Measurements from ENCODE around the gene SH3GL1. TPM values are rescaled to one million over a fixed set of nuclear protein-coding genes. Genes with fewer than 3 reads are reported as not detected.

Gene SH3GL1
- total RNA-seq, 1 experiment from 2014 or later, result 97.7 TPM

DNA sequence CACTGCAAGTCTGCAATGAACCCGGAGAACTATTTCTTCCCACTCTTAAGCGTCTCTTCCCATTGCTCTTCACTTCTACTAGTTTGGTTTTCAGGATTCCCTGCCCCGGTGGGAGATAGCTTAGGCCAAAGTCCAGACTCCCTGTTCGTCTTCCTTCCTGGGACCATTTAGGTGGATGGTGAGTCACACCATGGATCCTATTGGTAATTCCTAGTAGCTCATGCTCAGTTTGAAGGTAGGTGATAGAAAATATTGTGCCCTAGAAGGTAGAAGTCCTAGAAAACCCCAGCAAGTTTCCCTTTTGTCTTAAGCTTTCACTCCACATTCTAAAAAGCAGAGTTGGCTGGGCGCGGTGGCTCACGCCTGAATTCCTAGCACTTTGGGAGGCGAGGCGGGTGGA is 15.9 kb upstream of the SH3GL1 start:
- DNase-seq, result no peak
- no peaks in the 10 kb centered on the region for H3K27me3 ChIP-seq (ENCODE audit: control insufficient read depth, insufficient read depth, low read length)
- H3K36me3 ChIP-seq (replicated peaks; ENCODE audit: control insufficient read depth, insufficient read depth, low read length), result peaks cover 33% of the 10 kb centered on the region
- no peak overlapping the region for H3K4me3 ChIP-seq (ENCODE audit: insufficient read depth, low read depth, low read length)

DNA sequence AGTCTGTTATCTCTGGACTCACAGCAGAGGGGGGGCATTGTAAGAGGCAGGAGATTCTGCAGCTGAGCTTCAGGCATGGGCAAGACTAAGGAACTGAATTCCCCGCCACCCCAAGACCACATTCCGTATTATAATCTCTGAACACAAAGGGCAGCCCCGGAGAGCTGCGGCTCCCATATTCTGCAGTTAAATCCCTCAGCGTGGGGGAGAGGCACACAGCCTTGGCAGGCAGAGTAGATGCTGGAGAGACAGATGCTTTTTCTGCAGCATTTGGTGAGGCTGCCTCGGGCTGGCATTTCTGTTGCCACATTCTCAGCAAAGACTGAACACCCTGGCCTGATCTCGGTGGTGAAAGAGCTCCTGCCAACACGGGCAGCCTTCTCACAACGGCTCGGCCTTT is 15.0 kb upstream of the SH3GL1 start:
- Histone ChIP-seq H3K4me3 (ENCODE audit: insufficient read depth, low read depth, low read length) (no peak overlapping the region), H3K27me3 (ENCODE audit: control insufficient read depth, insufficient read depth, low read length) (no peaks in the 10 kb centered on the region), H3K36me3 (replicated peaks; ENCODE audit: control insufficient read depth, insufficient read depth, low read length) (peaks cover 33% of the 10 kb centered on the region)
- peak; percentile 78 for DNase-seq

DNA sequence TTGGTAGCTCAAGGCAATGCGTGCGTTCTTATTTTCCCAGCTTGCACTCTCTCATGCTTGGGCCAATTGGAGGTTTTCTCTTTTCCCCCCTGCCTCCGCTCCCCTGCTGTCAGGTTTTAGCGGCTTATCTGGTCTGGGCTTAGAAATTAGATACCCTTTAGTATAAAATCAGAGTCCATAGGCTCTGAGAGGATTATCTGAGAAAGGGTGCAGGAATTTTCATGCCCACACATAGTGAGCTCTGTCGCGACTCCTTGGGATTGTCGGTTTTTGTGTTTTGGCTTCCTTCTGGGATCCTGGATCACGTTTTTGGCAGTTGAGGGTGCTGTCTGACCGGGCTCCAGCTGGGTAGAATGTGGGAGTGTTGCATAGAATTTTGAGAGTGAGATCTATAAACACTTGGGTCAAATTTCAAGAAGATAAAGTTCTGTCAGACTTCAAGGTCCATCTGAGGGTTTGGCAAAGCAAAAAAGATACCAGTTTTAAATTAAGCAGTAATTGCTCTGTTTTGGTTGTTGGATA is 14.5 kb upstream of the SH3GL1 start:
- H3K36me3 ChIP-seq (replicated peaks; ENCODE audit: control insufficient read depth, insufficient read depth, low read length), result peaks cover 35% of the 10 kb centered on the region
- no peak overlapping the region for H3K4me3 ChIP-seq (ENCODE audit: insufficient read depth, low read depth, low read length)
- DNase-seq, result peak; percentile 53
- H3K27me3 ChIP-seq (ENCODE audit: control insufficient read depth, insufficient read depth, low read length), result no peaks in the 10 kb centered on the region

DNA sequence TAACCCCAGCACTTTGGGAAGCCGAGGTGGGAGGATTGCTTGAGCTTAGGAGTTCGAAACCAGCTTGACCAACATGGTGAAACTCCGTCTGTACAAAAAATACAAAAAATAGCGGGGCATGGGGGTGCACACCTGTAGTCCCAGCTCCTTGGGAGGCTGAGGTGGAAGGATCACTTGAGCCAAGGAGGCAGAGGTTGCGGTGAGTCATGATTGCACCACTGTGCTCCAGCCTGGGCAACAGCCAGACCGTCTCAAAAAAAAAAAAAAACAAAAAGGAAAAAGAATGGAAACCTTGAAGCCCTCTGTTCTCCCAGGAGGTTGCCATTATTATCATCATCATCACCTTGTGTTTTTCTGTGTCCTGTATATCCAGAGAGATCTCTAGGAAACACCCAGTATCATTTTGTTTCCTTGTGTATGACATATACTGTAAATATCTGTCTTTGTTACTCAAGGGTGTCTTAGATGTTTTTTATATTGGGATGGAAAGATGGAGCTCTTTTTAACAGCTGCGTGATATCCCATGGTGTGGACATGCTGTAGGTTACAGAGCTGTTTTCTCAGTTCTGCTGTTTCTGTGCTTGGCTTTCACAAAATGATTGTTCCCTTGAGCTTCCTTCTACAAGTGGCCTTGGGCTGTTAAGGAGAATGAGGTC is 13.9 kb upstream of the SH3GL1 start:
- peaks cover 36% of the 10 kb centered on the region for H3K36me3 ChIP-seq (replicated peaks; ENCODE audit: control insufficient read depth, insufficient read depth, low read length)
- H3K4me3 ChIP-seq (ENCODE audit: insufficient read depth, low read depth, low read length), result no peak overlapping the region
- H3K27me3 ChIP-seq (ENCODE audit: control insufficient read depth, insufficient read depth, low read length), result no peaks in the 10 kb centered on the region

DNA sequence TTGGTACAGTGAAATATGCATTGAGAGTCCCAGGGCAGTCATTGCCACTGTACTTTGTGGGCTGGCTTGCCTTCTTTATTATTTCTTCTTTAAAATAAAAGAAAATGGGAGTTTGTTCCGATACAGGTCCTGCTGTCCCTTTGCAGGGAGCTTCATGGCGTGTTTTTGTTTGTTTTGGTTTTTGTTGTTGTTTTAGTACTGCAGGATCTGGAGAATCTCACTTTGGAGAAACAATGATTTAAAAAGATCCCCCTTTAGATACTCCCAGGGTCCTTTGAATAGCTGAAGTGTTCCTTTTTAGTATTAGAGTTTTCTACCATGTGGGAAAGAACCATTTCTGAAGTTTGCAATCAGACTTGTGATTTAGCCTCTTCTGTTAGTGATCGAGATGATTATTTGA is 13.2 kb upstream of the SH3GL1 start:
- Histone ChIP-seq H3K27me3 (ENCODE audit: control insufficient read depth, insufficient read depth, low read length) (no peaks in the 10 kb centered on the region), H3K4me3 (ENCODE audit: insufficient read depth, low read depth, low read length) (no peak overlapping the region), H3K36me3 (replicated peaks; ENCODE audit: control insufficient read depth, insufficient read depth, low read length) (peaks cover 36% of the 10 kb centered on the region)
- no peak for DNase-seq

More for the DNA sequence above, 13.9 kb upstream of the SH3GL1 start:
- no peak for DNase-seq

DNA sequence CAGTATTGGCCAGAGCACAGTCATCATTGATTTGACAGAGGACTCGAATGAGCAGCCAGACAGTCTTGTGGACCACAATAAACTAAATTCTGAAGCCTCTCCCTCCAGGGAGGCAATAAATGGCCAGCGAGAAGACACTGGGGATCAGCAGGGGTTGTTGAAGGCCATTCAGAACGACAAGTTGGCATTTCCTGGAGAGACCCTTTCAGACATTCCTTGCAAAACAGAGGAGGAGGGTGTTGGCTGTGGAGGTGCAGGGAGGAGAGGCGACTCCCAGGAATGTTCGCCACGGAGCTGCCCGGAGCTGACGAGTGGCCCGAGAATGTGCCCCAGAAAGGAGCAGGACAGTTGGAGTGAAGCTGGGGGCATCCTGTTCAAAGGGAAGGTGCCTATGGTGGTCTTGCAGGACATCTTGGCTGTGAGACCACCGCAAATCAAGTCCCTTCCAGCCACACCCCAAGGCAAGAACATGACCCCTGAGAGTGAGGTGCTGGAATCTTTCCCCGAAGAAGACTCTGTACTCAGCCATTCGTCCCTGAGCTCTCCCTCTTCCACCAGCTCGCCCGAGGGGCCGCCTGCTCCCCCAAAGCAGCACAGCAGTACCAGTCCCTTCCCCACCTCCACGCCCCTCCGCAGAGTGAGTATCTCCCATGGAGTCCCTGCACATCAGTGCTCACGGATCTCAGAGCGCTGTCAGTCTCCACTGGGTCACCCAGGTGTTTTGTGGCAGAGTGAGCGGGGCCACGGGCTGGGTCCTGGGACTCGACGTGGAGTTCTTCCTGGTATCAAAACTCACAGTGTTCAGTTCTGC is 9.0 kb upstream of the SH3GL1 start:
- peak; percentile 79 for DNase-seq

DNA sequence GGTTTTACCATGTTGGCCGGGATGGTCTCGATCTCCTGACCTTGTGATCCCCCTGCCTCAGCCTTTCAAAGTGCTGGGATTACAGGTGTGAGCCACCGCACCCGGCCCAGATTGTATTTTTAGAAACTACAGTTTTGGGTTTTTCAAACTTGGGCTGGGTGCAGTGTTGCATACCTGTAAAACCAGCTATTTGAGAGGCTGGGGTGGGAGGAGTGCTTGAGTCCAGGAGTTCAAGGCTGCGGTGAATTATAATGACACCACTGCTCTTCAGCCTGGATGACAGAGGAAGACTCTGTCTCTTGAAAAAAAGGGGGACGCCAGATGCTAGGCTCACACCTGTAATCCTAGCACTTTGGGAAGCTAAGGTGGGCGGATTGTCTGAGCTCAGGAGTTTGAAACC is 6.3 kb upstream of the SH3GL1 start:
- Histone ChIP-seq H3K36me3 (replicated peaks; ENCODE audit: control insufficient read depth, insufficient read depth, low read length) (peaks cover 18% of the 10 kb centered on the region), H3K27me3 (ENCODE audit: control insufficient read depth, insufficient read depth, low read length) (no peaks in the 10 kb centered on the region), H3K4me3 (ENCODE audit: insufficient read depth, low read depth, low read length) (no peak overlapping the region)
- no peak for DNase-seq

More for the DNA sequence above, 9.0 kb upstream of the SH3GL1 start:
- Histone ChIP-seq H3K27me3 (ENCODE audit: control insufficient read depth, insufficient read depth, low read length) (no peaks in the 10 kb centered on the region), H3K36me3 (replicated peaks; ENCODE audit: control insufficient read depth, insufficient read depth, low read length) (peaks cover 33% of the 10 kb centered on the region), H3K4me3 (ENCODE audit: insufficient read depth, low read depth, low read length) (no peak overlapping the region)

DNA sequence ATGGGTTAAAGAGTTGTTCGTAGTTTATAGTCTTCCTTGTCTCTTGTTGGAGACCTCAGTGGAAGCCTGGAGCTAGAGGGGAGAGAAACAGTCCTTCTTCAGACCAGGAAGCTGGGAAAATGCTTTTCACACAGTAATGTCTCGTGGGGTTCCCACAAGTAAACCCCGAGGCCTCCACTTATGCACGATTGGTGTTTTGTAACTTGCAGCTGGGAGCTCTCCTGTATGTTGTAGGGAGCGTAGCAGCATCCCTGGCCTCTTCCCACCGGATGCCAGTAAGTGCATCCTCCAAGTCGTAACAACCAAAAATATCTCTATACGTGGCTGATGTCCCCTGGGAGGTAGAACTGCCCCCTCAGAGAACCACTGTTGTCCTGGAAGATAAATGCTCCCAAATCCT is 5.6 kb upstream of the SH3GL1 start:
- DNase-seq, result no peak
- H3K36me3 ChIP-seq (replicated peaks; ENCODE audit: control insufficient read depth, insufficient read depth, low read length), result peaks cover 17% of the 10 kb centered on the region
- H3K27me3 ChIP-seq (ENCODE audit: control insufficient read depth, insufficient read depth, low read length), result no peaks in the 10 kb centered on the region
- H3K4me3 ChIP-seq (ENCODE audit: insufficient read depth, low read depth, low read length), result no peak overlapping the region

DNA sequence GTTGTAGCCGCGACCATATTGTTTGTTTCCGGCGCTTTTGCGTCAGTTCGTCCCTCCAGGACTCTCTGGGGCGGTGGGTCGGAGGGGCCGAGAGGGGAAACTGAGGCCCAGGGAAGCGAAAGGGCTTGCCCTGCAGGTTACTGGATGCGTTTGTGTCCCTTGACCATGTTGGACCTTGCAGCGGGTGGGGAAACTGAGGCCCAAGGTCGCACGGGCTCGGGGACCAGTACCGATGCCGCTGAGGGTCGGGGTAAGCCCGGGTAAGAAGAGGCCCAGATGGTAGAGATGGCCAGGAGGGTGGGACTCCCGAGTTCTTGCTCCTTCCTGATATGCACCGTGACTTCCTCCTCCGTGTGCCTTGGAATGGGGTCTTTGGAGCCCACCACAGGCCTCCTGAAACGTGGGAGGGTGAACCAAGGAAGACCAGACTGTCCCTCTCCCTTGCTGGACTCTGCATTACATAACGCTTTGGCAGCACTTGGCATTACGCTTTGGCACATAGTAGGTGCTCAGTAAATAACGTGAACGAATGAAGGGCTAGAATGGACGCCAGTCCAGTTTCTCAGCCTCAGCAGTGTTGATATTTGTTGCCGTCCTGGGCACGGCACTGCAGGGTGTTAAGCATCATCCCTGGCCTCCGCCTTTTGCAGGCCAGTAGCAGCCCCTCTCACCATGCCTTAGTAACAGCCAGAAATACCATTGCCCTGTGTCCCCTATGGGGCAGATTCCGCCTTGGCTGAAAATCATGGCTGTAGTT is 2.8 kb upstream of the SH3GL1 start:
- H3K27me3 ChIP-seq (ENCODE audit: control insufficient read depth, insufficient read depth, low read length), result no peaks in the 10 kb centered on the region
- DNase-seq, result peak; percentile 52
- peak overlapping the region; percentile 86 for H3K4me3 ChIP-seq (ENCODE audit: insufficient read depth, low read depth, low read length)
- H3K36me3 ChIP-seq (replicated peaks; ENCODE audit: control insufficient read depth, insufficient read depth, low read length), result peaks cover 5% of the 10 kb centered on the region

DNA sequence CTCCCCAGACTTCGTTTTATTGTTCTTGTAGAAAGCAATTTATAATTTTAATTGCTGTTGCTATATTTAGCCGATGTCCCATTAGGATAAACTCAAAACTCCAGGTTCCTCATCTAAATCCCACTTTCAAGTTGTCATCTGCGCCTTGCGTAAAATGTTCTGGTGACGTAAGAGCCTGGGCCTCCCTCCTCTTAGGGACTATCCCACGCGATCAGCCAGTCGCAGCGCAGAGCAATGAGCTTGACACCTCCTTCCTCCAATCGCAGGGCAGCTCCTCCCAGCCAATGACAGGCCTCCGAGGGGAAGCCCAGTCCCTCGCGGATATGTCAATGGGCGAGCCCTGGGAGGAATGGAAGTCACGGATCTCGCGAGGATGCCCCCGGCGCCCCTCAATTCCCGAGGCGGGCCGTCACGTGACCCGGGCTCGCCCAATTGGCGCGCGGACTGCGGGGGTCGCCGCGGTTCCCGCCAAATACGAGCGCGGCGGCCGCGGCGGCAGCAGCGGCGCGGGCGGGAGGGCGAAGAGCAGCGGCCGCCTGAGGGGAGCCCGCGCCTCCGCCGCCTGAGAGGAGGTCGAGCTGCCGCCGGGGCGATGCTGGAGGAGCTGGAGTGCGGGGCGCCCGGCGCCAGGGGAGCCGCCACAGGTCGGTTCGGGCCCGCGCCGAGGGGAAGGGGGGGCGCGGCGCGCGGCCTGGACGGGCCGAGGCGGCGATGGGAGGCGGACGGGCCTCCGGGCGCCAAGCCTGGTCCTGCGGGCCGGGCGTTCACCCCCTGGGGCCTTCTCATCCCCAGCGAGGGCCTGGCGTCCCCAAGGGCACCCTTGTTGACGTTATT is 2.0 kb upstream of the SH3GL1 start, which contains the start of gene CHAF1A:
CHAF1A (plus strand) TSS at position 470 of the 834 bp plus-strand sequence; CDS start at position 593, 123 bp downstream.
- no peaks in the 10 kb centered on the region for H3K27me3 ChIP-seq (ENCODE audit: control insufficient read depth, insufficient read depth, low read length)
- peak within 1 kb of the TSS; percentile 86 for H3K4me3 ChIP-seq (ENCODE audit: insufficient read depth, low read depth, low read length)
- DNase-seq, result peak; percentile 100
- H3K36me3 ChIP-seq (replicated peaks; ENCODE audit: control insufficient read depth, insufficient read depth, low read length), result peaks cover 6% of the 10 kb centered on the region

DNA sequence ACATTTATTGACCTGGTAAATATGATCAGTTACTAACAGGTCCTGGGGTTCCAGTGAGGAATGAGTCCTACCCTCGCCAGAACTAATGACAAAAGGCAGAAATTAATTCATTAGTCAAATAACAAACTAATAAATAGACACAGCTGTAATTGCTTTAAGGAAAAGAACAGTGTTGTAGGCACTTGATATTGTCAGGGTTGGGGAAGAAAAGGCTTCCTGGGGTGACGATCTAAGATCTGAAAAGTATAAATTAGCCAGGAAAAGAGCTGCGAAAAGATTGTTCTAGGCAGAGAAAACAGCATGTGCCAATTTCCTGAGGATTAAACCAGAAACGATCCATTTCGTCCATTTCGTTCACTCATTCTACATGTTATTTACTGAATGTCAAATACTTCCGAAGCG is 1.4 kb upstream of the SH3GL1 start:
- Histone ChIP-seq H3K27me3 (ENCODE audit: control insufficient read depth, insufficient read depth, low read length) (no peaks in the 10 kb centered on the region), H3K36me3 (replicated peaks; ENCODE audit: control insufficient read depth, insufficient read depth, low read length) (peaks cover 6% of the 10 kb centered on the region), H3K4me3 (ENCODE audit: insufficient read depth, low read depth, low read length) (peak overlapping the region; percentile 15)
- no peak for DNase-seq

DNA sequence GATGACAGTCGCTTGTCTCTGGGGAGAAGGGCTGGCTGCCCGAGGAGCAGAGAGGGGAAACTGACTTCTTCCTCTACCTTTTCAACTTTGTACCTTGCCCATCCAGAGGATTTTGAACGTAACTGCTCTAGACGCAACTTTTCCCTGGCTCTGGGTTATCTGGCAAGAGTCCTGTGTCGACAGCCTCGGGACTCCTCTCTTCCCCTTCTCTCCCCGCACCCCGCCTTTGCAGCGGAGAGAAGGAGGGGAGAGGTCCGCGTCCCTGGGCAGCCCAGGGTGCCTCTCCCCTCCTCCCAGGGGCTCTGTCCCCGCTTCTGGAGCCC is 574 bp downstream of the SH3GL1 start:
- Histone ChIP-seq H3K36me3 (replicated peaks; ENCODE audit: control insufficient read depth, insufficient read depth, low read length) (peaks cover 4% of the 10 kb centered on the region), H3K4me3 (ENCODE audit: insufficient read depth, low read depth, low read length) (peak overlapping the region; percentile 80), H3K27me3 (ENCODE audit: control insufficient read depth, insufficient read depth, low read length) (no peaks in the 10 kb centered on the region)
- no peak for DNase-seq

DNA sequence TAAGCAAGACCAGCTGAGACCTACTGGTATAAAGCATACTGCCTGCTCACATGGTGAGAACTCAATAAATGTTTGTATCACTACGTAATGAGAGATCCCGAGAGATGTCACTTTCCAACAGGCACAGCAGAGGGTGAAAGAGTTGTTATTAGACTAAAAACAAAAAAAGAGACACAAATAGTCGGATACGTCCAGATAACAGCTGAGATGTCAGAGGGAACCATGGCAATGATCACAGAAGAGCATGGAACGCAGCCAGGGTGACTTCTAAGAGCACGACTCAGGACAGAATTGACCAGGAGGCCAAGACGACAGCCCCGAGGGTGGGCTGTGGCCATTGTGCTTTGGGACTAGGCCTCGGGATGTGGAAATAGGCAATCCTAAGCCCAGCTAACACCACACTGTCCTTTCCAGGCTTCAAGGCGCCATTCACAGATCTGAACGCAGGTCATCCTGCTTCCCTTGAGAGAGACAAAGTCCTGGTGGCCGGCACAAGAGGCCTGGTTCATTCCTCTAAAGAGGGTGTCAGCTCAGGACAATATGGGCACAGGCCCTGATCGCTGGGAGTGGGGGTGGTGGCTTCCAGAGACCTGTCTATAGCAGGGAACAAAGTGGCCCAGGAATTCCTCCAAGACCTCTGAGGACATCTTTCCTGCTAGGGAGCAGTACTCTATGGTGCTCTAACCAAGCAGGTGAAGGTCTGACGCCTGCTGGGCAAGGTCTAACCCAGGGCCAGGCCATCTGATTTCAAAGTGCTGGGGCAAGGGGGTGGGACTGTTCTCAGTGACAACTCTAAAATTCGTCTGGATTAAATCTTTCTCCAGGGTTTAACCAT is 3.2 kb downstream of the SH3GL1 start:
- Histone ChIP-seq H3K4me3 (ENCODE audit: insufficient read depth, low read depth, low read length) (no peak overlapping the region), H3K27me3 (ENCODE audit: control insufficient read depth, insufficient read depth, low read length) (no peaks in the 10 kb centered on the region), H3K36me3 (replicated peaks; ENCODE audit: control insufficient read depth, insufficient read depth, low read length) (peaks cover 4% of the 10 kb centered on the region)
- no peak for DNase-seq

All from H7 (cell line).